Measurements from ENCODE around the gene BMERB1. TPM values are rescaled to one million over a fixed set of nuclear protein-coding genes. Genes with fewer than 3 reads are reported as not detected.
"Not testable (repeated sequence)": the region's sequence is repeated elsewhere in the genome, so short reads cannot be mapped to it uniquely, and the experiment has no call there.

Gene BMERB1
- total and polyA plus RNA-seq, 10 donors = 5.6 to 36.5 (median 19.0) TPM

GRCh38 chr16:15415511-15415985 is 18.8 kb upstream of the BMERB1 start:
- Histone ChIP-seq H3K4me3 (no peak overlapping the region), H3K27me3 (replicated peaks in 1 of 7) (no peaks in the 10 kb centered on the region), H3K36me3 (no peaks in the 10 kb centered on the region), H3K9me3 (no peaks in the 10 kb centered on the region), H3K4me1 (no peaks in the 10 kb centered on the region), H3K27ac (no peak overlapping the region)
- no peak for DNase-seq
- WGBS, 5 donors = 75 to 89% (median 78%) methylated on average over 3 of the region's 3 CpGs
- TF ChIP-seq CTCF (IDR thresholded peaks at IDR 0.05 in 8 of 11, conservative IDR thresholded peaks at IDR 0.05 in 3 of 11) (no peak), POLR2A (IDR thresholded peaks at IDR 0.05) (no peak)
- intact Hi-C loops (cut with DNase I; ENCODE audit: low total_unique reads) = no loop called here

DNA sequence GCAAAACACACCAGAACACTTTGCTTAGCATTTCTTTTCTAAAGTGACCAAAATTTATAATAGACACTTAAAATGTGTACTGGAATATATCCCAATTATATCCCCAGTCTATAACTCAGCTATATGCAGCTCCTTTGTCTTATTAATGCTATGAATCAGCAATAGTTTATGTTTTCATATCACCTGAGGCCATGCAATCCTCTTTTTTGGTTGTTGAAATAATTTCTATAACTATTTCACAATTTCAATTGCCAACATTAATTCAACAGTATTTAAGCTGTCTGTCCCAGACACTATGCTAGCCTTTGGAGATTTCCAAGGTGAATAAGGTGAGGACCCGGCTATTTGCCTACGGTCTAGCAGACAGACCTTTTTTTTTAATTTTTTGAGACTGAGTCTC is 17.2 kb upstream of the BMERB1 start:
- no peaks in the 10 kb centered on the region for H3K36me3 ChIP-seq

DNA sequence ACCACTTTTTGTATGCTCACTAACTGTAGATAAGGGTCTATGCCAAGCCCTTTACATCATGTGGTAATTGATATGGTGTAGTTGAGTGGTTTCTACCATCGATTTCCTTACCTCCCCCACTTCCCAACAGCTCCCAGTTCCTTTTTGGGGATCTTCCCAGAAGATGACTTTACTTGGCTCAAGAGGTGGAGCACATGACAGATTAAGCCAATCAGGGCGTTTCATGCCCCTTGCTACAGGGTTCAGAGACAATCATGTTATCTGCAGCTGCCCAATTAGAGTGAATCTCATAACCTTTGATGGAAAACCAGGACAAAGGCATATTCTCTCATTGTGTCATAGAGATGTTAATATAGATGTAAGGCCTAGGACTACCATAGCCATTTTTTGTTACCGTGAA is 16.2 kb upstream of the BMERB1 start:
- no peaks in the 10 kb centered on the region for H3K4me1 ChIP-seq
- no peaks in the 10 kb centered on the region for H3K9me3 ChIP-seq
- H3K27ac ChIP-seq = no peak overlapping the region
- intact Hi-C loops (cut with DNase I; ENCODE audit: low total_unique reads) = no loop called here
- H3K36me3 ChIP-seq = no peaks in the 10 kb centered on the region
- H3K4me3 ChIP-seq = no peak overlapping the region
- TF ChIP-seq POLR2AphosphoS5 (IDR thresholded peaks at IDR 0.05) (no peak), CTCF (IDR thresholded peaks at IDR 0.05 in 8 of 11, conservative IDR thresholded peaks at IDR 0.05 in 3 of 11) (no peak), POLR2A (IDR thresholded peaks at IDR 0.05) (no peak)
- WGBS, 5 donors = 72 to 85% (median 80%) methylated on average over 3 of the region's 3 CpGs
- no peak for DNase-seq
- no peaks in the 10 kb centered on the region for H3K27me3 ChIP-seq (replicated peaks in 1 of 7)

More for the DNA sequence above, 17.2 kb upstream of the BMERB1 start:
- Histone ChIP-seq H3K27me3 (replicated peaks in 1 of 7) (no peaks in the 10 kb centered on the region), H3K4me3 (no peak overlapping the region), H3K4me1 (no peaks in the 10 kb centered on the region), H3K27ac (no peak overlapping the region), H3K9me3 (no peaks in the 10 kb centered on the region)
- 89 to 98% (median 93%) methylated on average over 2 of the region's 2 CpGs for WGBS, 5 donors
- TF ChIP-seq CTCF (IDR thresholded peaks at IDR 0.05 in 8 of 11, conservative IDR thresholded peaks at IDR 0.05 in 3 of 11) = no peak
- TF ChIP-seq POLR2AphosphoS5 (IDR thresholded peaks at IDR 0.05) = no peak
- no peak for TF ChIP-seq POLR2A (IDR thresholded peaks at IDR 0.05)
- DNase-seq = no peak
- intact Hi-C loops (cut with DNase I; ENCODE audit: low total_unique reads) = no loop called here

GRCh38 chr16:15421696-15422095 is 12.7 kb upstream of the BMERB1 start:
- H3K4me3 ChIP-seq; H3K27ac ChIP-seq; intact Hi-C loops (cut with DNase I; ENCODE audit: low total_unique reads); DNase-seq; H3K36me3 ChIP-seq; H3K9me3 ChIP-seq; H3K4me1 ChIP-seq; H3K27me3 ChIP-seq (replicated peaks in 1 of 7): not testable (repeated sequence)
- 85 to 91% (median 89%) methylated on average over 5 of the region's 5 CpGs for WGBS, 5 donors

GRCh38 chr16:15422222-15422621 is 12.2 kb upstream of the BMERB1 start:
- H3K36me3 ChIP-seq = no peaks in the 10 kb centered on the region
- DNase-seq = no peak
- 82 to 94% (median 86%) methylated on average over 8 of the region's 8 CpGs for WGBS, 5 donors
- intact Hi-C loops (cut with DNase I; ENCODE audit: low total_unique reads) = no loop called here
- TF ChIP-seq POLR2AphosphoS5 (IDR thresholded peaks at IDR 0.05) (no peak), POLR2A (IDR thresholded peaks at IDR 0.05) (no peak)
- no peaks in the 10 kb centered on the region for H3K4me1 ChIP-seq
- no peak overlapping the region for H3K4me3 ChIP-seq
- H3K27me3 ChIP-seq (replicated peaks in 1 of 7) = no peaks in the 10 kb centered on the region
- H3K27ac ChIP-seq = no peak overlapping the region
- H3K9me3 ChIP-seq = no peaks in the 10 kb centered on the region
